ENCODE data around the gene UCHL1. TPM values are rescaled to one million over a fixed set of nuclear protein-coding genes. Genes with fewer than 3 reads are reported as not detected.

The UCHL1 gene
- total RNA-seq, 2 experiments from 2014 or later = not detected

DNA sequence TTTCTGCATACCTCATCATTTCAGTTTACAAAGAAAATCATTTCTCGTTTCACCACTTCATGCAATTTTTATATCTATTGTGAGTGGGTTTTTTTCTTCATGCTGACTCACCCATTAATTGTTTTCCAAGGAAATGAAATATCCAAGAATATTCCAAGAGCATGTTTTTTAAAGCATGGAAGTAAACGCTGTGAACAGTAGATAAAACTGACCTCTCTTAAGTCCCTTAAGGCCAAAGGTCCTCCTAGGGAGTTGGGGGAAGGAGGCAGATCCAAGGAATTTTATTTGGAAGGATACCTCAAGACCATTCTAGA, 39.8 kb upstream of the UCHL1 start:
- Mint-ChIP-seq H3K4me3 (peak overlapping the region; percentile 50), H3K36me3 (ENCODE audit: low read depth) (no peaks in the 10 kb centered on the region), H3K9me3 (no peaks in the 10 kb centered on the region), H3K27ac (no peak overlapping the region), H3K4me1 (peaks cover 31% of the 10 kb centered on the region), H3K27me3 (peaks cover 66% of the 10 kb centered on the region)
- ChIA-PET POLR2A (no interaction called here), CTCF (interaction anchor here (0.6 kb wide), 1 partner anchor 710 kb away, joined by 4 read pairs; no protein-coding TSS in a partner anchor)
- no peak for DNase-seq

DNA sequence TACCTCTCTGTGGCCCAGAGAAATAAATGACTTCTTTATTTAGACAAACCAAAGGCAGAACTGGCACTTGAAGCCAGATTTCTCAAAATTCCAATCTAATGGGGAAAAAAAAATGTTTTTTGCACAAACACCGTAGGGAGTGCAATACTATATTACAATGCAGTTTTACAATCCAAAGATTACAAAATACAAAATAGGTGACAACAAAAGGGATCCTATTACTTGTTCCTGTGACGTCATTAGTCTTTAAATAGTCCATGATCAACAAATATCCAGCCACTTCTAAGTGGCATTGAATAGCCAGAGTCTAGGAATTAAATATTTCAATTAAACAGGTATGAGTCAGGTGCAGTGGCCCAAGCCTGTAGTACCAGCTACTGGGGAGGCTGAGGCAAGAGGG, 39.4 kb upstream of the UCHL1 start:
- Mint-ChIP-seq H3K27me3 (peaks cover 65% of the 10 kb centered on the region), H3K9me3 (no peaks in the 10 kb centered on the region), H3K36me3 (ENCODE audit: low read depth) (no peaks in the 10 kb centered on the region), H3K27ac (no peak overlapping the region), H3K4me3 (no peak overlapping the region), H3K4me1 (peaks cover 31% of the 10 kb centered on the region)
- CTCF ChIA-PET = no interaction called here
- DNase-seq = no peak
- POLR2A ChIA-PET = no interaction called here

DNA sequence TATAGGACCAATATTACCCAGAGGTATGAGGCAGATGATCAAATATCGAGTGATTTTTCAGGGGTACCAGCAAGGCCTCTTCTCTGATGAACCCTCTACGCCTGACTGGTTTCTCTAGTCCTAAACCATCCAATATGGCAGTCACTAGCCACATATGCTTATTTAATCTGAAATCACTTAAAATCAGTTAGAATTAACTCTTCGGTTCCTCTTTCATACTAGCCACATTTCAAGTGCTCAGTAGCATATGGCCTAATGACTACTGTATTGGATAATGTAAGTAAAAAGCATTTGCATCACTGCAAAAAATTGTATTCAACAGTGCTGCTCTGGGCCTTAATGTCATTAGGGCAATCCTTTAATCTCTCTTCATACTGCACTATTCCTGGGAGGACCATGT, 38.0 kb upstream of the UCHL1 start:
- CTCF ChIA-PET = interaction anchor here (0.9 kb wide), 1 partner anchor 242 kb away, joined by 4 read pairs; no protein-coding TSS in a partner anchor
- Mint-ChIP-seq H3K36me3 (ENCODE audit: low read depth) (no peaks in the 10 kb centered on the region), H3K9me3 (no peaks in the 10 kb centered on the region), H3K27me3 (peaks cover 60% of the 10 kb centered on the region), H3K27ac (no peak overlapping the region), H3K4me3 (no peak overlapping the region), H3K4me1 (peaks cover 20% of the 10 kb centered on the region)
- POLR2A ChIA-PET = no interaction called here
- DNase-seq = no peak

GRCh38 chr4:41219421-41219950, 37.2 kb upstream of the UCHL1 start:
- Mint-ChIP-seq H3K4me3 (no peak overlapping the region), H3K9me3 (no peaks in the 10 kb centered on the region), H3K27ac (no peak overlapping the region), H3K36me3 (ENCODE audit: low read depth) (no peaks in the 10 kb centered on the region), H3K27me3 (peaks cover 57% of the 10 kb centered on the region), H3K4me1 (peaks cover 20% of the 10 kb centered on the region)
- ChIA-PET POLR2A (no interaction called here), CTCF (no interaction called here)
- no peak for DNase-seq

DNA sequence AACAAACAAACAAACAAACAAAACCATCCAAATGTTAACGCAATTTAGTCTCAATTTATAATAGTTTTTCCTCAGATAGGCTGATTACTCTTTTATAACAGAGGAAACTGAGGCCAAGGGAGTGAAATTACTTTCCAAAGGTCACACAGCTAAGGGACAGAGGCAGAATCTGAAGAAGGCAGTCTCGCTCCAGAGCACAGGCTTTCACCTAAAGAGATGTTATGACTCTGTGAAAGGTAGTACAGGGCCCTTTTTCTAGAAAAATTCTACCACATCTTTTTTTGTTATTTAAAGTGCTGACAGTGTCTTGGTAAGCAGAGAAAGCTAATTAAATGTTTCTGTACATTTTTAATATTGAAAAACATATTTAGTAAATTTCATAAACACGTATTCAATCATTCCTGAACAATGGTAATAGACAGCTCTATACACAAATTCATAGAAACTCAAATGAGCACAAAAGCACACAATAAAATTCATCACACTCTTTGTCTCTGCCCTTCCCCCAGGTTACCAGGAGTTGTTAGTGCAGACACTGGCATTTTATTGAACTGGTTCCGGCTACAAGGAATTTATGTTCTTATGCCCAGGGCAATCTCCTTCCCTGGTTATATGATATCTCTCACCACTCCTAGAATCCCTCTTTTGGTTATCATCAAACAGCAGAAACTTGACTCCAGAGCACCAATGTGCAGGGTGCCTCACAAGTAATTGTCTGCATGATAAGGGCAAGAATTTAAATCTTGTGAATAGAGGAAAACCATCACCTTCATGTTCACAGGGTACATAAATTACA, 34.7 kb upstream of the UCHL1 start:
- Mint-ChIP-seq H3K27me3 (peaks cover 36% of the 10 kb centered on the region), H3K27ac (no peak overlapping the region), H3K36me3 (ENCODE audit: low read depth) (no peaks in the 10 kb centered on the region), H3K9me3 (no peaks in the 10 kb centered on the region), H3K4me3 (no peak overlapping the region), H3K4me1 (no peaks in the 10 kb centered on the region)
- CTCF ChIA-PET = no interaction called here
- POLR2A ChIA-PET = interaction anchor here (0.7 kb wide), 1 partner anchor 1768 kb away, joined by 4 read pairs; no protein-coding TSS in a partner anchor
- DNase-seq = no peak

GRCh38 chr4:41227902-41228301, 28.8 kb upstream of the UCHL1 start:
- Mint-ChIP-seq H3K9me3 (no peaks in the 10 kb centered on the region), H3K4me3 (no peak overlapping the region), H3K36me3 (ENCODE audit: low read depth) (no peaks in the 10 kb centered on the region), H3K4me1 (no peaks in the 10 kb centered on the region), H3K27ac (no peak overlapping the region), H3K27me3 (peaks cover 8% of the 10 kb centered on the region)
- DNase-seq = no peak
- ChIA-PET CTCF (no interaction called here), POLR2A (no interaction called here)

DNA sequence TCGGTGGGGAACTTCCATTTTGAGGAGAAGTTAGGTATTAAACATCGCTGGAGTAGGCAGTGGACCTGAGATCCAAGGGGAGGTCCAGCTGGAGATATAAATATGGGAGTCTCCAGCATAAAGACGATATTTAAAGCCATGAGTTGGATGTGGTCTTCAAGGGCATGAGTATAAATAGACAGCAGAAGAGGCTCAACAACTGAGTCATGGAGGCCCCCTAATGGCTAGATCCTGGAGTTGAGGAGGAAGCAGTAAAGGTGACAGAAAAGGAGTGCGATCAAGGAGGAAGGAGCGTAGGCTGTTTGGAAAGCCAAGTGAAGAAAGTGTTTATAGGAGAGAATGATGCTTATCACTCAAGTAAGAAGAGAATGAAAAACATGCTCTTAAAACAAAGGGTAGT, 24.3 kb upstream of the UCHL1 start:
- Mint-ChIP-seq H3K27ac (no peak overlapping the region), H3K9me3 (peaks cover under 1% of the 10 kb centered on the region), H3K36me3 (ENCODE audit: low read depth) (no peaks in the 10 kb centered on the region), H3K4me3 (no peak overlapping the region), H3K4me1 (no peaks in the 10 kb centered on the region), H3K27me3 (peaks cover 2% of the 10 kb centered on the region)
- no peak for DNase-seq
- ChIA-PET POLR2A (no interaction called here), CTCF (no interaction called here)

DNA sequence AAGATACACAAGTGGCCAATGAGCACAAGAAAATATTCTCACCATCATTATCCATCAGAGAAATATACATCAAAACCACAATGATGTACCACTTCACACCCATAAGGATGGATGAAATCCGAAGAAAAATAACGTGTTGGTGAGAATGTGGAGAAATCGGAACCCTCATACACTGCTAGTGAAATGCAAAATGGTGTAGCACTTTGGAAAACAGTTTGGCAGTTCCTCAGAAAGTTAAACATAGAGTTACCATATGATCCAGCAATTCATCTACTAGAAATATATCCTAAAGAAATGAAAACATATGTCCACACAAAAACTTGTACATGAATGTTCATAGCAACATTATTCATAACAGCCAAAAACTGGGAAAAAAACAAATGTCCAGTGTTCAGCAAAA, 23.9 kb upstream of the UCHL1 start:
- H3K9me3 Mint-ChIP-seq = peaks cover 2% of the 10 kb centered on the region
- no peak overlapping the region for H3K4me3 Mint-ChIP-seq
- ChIA-PET CTCF (no interaction called here), POLR2A (interaction anchor here (0.7 kb wide), 1 partner anchor 275 kb away, joined by 3 read pairs; no protein-coding TSS in a partner anchor)
- no peak for DNase-seq
- peaks cover 2% of the 10 kb centered on the region for H3K27me3 Mint-ChIP-seq
- no peaks in the 10 kb centered on the region for H3K36me3 Mint-ChIP-seq (ENCODE audit: low read depth)
- no peaks in the 10 kb centered on the region for H3K4me1 Mint-ChIP-seq
- H3K27ac Mint-ChIP-seq = no peak overlapping the region

GRCh38 chr4:41236032-41236431, 20.7 kb upstream of the UCHL1 start:
- ChIA-PET CTCF (no interaction called here), POLR2A (no interaction called here)
- no peak overlapping the region for H3K27ac Mint-ChIP-seq
- H3K4me1 Mint-ChIP-seq = no peaks in the 10 kb centered on the region
- DNase-seq = no peak
- no peaks in the 10 kb centered on the region for H3K36me3 Mint-ChIP-seq (ENCODE audit: low read depth)
- no peaks in the 10 kb centered on the region for H3K27me3 Mint-ChIP-seq
- peaks cover 2% of the 10 kb centered on the region for H3K9me3 Mint-ChIP-seq
- H3K4me3 Mint-ChIP-seq = no peak overlapping the region

- POLR2A ChIA-PET = no interaction called here
- no peak overlapping the region for H3K4me3 Mint-ChIP-seq
- DNase-seq = no peak
- no peaks in the 10 kb centered on the region for H3K36me3 Mint-ChIP-seq (ENCODE audit: low read depth)
- peaks cover 2% of the 10 kb centered on the region for H3K9me3 Mint-ChIP-seq
- no peak overlapping the region for H3K27ac Mint-ChIP-seq
- H3K4me1 Mint-ChIP-seq = no peaks in the 10 kb centered on the region
- CTCF ChIA-PET = no interaction called here
- H3K27me3 Mint-ChIP-seq = no peaks in the 10 kb centered on the region
Observed at GRCh38 chr4:41236508-41236907, 20.2 kb upstream of the UCHL1 start.

DNA sequence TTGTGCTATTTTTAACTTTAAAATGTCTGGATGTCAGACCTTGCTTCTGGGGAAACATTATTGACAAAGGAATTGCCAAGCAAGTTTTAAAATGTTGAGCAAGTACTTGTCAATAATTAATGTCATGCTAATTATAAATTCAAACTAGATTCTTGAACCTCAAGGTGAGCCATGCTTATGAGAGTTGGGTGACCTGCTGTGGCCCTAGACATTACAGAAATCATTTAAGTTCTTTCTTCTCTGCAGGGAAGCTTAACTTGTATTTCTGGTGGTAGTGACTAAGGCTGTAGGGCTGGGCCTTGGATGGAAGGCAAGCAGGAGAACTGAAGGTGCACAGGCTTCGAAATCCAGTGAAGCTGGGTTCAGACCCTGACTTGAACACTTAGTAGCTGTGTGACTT, 14.8 kb upstream of the UCHL1 start:
- Mint-ChIP-seq H3K4me3 (no peak overlapping the region), H3K9me3 (peaks cover 2% of the 10 kb centered on the region), H3K27me3 (peaks cover 7% of the 10 kb centered on the region), H3K27ac (no peak overlapping the region), H3K36me3 (ENCODE audit: low read depth) (no peaks in the 10 kb centered on the region), H3K4me1 (no peaks in the 10 kb centered on the region)
- DNase-seq = no peak
- ChIA-PET CTCF (no interaction called here), POLR2A (no interaction called here)

- H3K4me3 Mint-ChIP-seq = no peak overlapping the region
- H3K9me3 Mint-ChIP-seq = no peaks in the 10 kb centered on the region
- DNase-seq = no peak
- no peaks in the 10 kb centered on the region for H3K36me3 Mint-ChIP-seq (ENCODE audit: low read depth)
- H3K4me1 Mint-ChIP-seq = no peaks in the 10 kb centered on the region
- ChIA-PET POLR2A (no interaction called here), CTCF (no interaction called here)
- no peak overlapping the region for H3K27ac Mint-ChIP-seq
- peaks cover 12% of the 10 kb centered on the region for H3K27me3 Mint-ChIP-seq
Observed at GRCh38 chr4:41245983-41246382, 10.7 kb upstream of the UCHL1 start.

- Mint-ChIP-seq H3K4me1 (peaks cover 16% of the 10 kb centered on the region), H3K27ac (no peak overlapping the region), H3K9me3 (no peaks in the 10 kb centered on the region), H3K27me3 (peaks cover 46% of the 10 kb centered on the region), H3K4me3 (no peak overlapping the region), H3K36me3 (ENCODE audit: low read depth) (peaks cover 1% of the 10 kb centered on the region)
- ChIA-PET POLR2A (no interaction called here), CTCF (no interaction called here)
- no peak for DNase-seq
Observed at GRCh38 chr4:41256131-41256739, 493 bp upstream of the UCHL1 start.

All from activated CD4-positive, alpha-beta T cell treated with anti-CD3 and anti-CD28 coated beads, Interleukin-2, amount 10 ng/mL, durations not matched to agents 7 days and 5 days (primary cell).